HG02588 (cell line): Measurements from ENCODE around the gene AOPEP.

Experiments used
- ATAC-seq: cut with Tn5 transposase; IDR thresholded peaks from one replicate; pipeline ENCODE4 v1.9.1; 2021; ENCODE audit warnings: mild to moderate bottlenecking, moderate library complexity; ENCODE audit not compliant: unreplicated experiment

AOPEP gene

GRCh38 chr9:95071450-95071849 is 345.0 kb downstream of the AOPEP start:
- no peak for ATAC-seq

- ATAC-seq = no peak
These were observed 345.4 kb downstream of the AOPEP start for GRCh38 chr9:95071925-95072324.

DNA sequence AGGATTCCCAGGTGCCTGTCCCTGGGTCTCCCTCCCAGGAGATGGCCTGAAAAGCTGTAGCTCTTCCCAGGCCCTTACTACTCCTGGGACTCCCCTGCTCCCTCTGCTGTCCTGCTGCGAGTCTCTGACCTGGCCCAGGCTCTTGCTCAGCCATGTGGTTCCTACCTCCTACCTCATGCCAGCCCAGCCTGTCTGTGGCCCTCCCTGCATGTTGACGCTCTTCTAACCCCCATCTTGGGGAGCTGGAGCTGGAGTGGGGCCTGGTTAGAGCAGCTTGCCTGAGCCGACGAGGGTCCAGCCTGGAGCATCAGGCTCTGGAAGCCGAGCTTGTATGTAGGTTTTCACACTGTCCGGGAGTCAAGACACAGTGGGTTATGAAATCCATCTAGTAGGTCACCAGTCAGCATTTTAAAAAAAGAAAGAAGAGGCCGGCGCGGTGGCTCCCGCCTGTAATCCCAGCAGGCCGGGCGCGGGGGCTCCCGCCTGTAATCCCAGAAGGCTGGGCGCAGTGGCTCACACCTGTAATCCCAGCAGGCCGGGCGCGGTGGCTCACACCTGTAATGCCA is 346.6 kb downstream of the AOPEP start:
- no peak for ATAC-seq

- no peak for ATAC-seq
These were observed 347.4 kb downstream of the AOPEP start for GRCh38 chr9:95073918-95074317.

GRCh38 chr9:95074632-95075031 is 348.1 kb downstream of the AOPEP start:
- no peak for ATAC-seq

GRCh38 chr9:95075700-95076099 is 349.2 kb downstream of the AOPEP start:
- ATAC-seq = no peak

- no peak for ATAC-seq
These were observed 350.2 kb downstream of the AOPEP start for GRCh38 chr9:95076696-95077052.

GRCh38 chr9:95077053-95077765 is 350.7 kb downstream of the AOPEP start:
- ATAC-seq = no peak

DNA sequence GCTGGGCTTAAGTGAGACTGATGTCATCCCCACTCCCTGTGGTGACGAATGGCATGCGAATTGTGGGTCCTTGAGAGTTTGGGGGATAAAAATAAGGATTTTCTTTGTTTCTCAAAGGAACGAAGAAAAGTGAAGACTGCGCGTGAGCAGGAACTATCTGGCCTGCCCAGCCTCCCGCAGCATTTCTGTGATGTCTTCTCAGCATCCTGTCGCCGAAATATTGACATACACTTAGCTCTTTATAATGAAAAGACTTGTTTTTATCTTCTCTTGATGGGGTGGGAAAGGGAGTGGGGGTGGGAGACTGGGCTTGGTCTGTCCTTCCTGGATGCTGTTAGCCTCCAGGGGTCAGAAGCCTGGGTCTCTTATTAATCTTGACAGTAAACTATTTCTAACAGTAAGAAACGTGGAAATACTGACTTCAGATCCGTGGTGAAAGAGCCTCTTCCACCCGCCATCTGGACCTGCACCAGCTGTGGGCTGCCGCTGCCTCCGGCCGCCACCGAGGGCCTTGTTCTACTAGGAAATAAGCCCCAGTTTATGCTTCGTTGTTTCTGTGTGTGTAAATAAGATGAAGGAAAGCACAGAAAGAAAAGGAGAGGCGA is 351.4 kb downstream of the AOPEP start:
- no peak for ATAC-seq

DNA sequence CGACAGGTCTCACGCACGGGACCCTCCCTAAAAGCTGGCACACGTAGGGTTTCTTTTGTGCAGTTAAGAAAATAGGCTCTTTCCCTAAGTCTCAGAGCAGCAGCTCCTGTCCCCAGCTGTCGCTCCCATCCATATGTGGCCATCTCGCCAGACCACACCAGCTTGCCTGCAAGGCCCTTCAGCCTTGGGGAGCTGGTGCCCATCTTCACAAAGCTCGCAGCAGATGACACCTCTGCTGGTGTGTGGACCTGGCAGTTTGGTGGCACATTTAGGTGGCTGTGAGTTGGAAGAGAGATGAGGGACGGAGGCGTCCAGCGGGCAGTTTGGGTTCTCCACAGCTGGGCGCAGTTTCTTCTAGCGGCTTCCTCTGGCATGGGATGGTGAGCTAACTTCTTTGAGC is 352.0 kb downstream of the AOPEP start:
- ATAC-seq = no peak

DNA sequence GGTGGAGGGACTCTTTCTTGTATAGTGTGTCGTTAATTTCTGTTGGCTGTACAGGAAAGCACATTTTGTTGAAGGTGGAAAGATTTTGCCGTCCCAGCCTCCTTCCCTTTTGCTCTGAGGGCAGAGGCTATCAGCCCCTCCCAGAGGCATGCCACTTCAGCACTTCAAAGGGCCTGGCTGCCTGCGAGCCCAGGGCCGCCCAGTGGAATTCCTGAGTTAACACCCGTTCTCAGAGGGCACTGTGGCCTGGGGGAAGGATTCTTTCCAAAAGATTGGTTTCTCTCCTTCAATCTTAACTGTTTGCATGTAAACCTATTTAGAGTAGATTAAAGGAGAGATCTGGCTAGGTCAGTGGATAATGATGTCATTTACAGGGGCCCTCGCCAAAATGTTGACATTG is 352.4 kb downstream of the AOPEP start:
- ATAC-seq = no peak

DNA sequence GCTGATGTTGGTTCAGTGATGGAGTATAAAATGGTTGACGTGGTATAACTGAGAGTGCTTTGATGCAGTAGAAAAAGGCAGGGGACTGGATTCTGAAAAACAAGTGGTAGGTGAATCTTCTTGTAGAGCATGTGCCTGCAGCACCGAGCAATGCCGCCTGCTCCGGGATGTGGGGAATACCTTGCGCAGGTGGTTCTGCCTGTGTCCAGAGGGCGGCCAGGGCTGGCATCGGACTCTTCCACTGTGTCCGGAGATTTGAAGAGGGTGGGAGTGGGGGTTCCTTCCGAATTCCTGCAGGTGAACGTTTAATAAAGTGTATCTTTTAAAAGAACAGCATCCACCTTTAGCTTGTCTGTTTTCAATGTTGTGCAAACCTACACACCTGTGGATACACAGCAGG is 353.0 kb downstream of the AOPEP start:
- no peak for ATAC-seq

DNA sequence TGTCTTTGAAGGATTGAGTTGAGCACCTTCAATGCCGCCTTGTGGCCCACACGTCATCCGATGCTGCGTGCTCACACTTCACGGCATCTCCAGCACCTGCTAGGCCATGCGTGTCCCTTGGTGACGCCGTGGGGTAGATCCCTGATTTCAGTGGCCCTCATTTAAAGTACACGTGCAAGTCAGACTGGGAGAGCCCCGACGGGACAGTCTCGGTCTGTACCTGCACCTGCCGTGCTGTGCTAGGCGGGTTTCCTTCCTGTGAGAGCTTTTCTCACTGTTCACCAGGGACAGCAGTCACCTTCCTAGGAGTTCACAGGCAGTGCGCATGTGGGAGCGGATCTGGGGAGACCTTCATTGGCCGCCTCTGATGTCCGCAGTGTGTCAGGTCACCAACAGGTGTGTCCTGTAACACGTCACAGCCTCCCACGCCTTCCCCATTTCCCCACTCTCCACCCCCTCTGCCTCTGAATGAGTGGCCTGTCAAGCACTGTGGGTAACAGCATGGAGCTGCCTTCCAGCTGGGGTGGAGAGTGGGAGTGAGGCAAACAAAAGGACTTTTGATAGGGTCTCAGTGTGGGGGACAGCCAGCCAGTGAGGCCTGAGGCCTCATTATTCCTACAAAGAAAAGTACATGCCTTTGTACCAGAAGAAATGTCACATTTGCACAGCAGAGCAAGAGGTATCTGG is 354.6 kb downstream of the AOPEP start:
- ATAC-seq = no peak

DNA sequence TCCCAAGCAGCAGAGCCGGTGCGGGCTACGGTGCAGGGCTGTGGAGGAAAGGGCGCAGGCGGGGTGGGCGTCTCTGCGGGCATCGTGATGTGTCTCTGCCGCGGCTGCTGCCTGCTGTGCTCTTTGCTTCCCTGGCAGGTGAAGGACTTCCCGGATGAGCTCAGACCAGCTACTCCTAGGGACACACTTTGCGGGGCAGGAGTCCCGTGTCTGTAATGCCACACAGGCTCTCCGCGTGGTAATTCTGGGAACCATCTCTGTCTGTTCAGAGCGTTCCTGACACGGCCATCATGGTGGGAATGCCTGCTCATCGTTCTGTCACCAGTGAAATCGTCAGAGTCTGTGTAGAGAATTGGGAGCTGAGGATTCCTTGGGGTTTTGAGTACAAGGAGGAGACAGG is 355.5 kb downstream of the AOPEP start:
- no peak for ATAC-seq

- ATAC-seq = no peak
These were observed 356.0 kb downstream of the AOPEP start for GRCh38 chr9:95082401-95083084.

DNA sequence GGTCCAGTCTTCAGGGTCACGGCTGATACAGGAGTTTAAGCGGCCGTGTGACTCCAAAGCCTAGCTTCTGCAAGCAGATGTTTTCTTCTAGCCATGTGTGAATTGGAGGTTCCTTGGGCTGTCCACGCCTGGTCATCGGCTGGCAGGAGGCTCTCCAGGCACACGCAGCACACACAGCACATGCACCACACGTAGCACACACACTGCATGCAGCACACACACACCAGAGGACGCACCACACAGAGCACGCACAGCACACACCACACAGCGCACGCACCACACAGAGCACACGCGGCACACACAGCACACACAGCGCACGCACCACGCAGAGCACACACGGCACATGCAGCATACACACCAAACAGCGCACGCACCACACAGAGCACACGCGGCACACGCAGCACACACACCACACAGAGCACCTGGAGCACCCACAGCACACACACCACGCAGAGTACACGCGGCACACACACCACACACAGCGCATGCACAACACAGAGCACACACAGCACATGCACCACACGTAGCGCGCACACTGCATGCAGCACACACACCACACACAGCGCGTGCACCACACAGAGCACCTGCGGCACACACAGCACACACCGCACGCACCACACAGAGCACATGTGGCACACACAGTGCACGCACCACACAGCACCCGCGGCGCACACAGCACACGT is 356.7 kb downstream of the AOPEP start:
- ATAC-seq = no peak

DNA sequence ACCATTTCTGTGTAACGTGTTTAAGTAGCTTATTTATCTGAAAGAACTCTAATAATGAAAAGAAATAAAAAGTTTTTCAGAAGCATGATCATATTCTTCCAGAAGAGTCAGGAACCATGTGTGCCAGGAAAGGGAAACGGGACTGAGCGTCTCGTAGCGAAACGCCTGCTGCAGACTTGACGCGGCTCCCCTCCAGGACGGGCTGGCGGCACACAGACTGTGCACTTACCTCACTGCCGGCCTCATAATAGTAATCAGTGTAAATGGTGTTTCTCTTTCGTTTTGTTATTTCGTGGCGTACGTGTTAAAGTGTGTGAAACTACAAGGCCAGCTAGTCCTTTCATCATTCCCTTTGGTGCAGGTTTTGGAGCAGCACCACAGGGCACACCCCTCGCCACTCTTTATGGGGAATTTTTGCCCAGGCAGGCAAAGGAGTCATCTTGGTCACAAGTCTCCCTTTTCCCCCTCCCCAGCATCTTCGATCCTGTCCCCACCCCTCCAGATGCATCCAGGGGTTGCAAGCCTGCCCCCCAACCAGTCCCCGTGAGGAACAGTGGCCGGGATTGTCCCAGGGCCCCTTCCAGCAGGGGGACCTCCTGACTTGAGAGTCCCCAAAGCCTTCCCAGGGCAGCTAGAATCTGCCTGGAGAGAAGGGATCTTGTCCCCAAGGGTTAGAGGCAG is 357.9 kb downstream of the AOPEP start:
- ATAC-seq = no peak

DNA sequence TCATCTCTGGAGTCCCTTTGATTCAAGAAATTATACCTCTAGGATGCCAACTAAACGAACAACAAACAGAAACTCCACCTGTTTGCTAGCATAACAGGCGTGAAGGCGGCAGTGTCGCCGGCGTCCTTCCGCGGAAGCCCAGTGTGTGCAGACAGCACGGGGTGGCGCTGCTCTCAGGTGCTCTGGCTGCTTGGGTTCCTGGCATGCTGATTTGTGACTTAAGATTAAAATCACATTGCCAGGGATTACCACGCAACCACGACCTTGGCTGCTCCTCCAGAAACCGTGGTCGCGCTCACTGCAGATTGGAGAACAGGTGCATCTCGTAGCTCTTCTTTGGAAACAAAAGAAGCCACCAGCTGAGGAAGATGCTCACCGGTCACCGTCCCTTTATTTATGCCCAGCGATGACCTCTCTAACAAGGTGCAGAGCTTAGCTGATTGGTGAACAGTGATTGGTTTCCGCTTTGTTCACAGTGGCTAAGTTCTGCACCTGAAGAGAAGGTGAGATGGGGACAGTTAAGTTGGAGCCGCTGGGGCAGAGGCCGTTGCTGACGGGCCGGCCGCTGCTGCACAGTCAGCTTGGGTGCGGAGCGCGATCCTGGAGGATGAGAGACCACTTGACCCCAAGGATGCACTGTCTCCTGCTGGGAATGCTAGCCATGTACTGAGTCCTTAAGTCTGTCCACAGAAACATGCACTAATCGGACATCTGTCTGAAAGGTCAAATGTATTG is 358.7 kb downstream of the AOPEP start:
- ATAC-seq = no peak

- ATAC-seq = no peak
These were observed 359.5 kb downstream of the AOPEP start for GRCh38 chr9:95085861-95086563.
